Stimulated activated CD4-positive, alpha-beta T cell treated with anti-CD3 and anti-CD28 coated beads, Interleukin-15, amount 100 ng/mL, for 24 hours (primary cell): ENCODE measurements around the gene SLC25A21.
"Not testable (repeated sequence)": the region's sequence is repeated elsewhere in the genome, so short reads cannot be mapped to it uniquely, and the experiment has no call there.

Experiments used
- DNase-seq: peaks from one replicate; pipeline ENCODE4 v3.0.0-alpha.2; 2020

SLC25A21 gene

DNA sequence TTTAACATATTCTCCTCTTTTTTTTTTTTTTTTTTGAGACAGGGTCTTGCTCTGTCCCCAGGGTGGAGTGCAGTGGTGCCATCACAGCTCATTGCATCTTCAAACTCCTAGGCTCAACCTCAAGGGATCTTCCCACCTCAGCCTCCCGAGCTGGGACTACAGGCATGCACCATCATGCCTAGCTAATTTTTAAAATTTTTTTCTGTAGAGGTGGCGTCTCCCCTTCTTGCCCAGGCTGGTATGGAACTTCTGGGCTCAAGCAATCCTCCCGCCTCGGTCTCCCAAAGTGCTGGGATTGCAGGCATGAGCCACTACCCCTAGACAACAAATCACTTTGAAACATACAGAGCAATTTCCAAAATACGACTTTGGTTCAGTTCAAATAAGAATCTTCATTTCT lies 355.9 kb downstream of the SLC25A21 start:
- DNase-seq: no peak

DNA sequence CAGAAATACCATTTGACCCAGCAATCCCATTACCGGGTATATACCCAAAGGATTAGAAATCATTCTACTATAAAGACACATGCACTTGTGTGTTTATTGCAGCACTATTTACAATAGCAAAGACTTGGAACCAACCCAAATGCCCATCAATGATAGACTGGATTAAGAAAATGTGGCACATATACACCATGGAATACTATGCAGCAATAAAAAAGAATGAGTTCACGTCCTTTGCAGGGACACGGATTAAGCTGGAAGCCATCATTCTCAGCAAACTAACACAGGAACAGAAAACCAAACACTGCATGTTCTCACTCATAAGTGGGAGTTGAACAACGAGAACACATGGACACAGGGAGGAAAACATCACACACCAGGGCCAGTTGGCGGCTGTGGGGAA lies 357.6 kb downstream of the SLC25A21 start:
- DNase-seq: not testable (repeated sequence)

DNA sequence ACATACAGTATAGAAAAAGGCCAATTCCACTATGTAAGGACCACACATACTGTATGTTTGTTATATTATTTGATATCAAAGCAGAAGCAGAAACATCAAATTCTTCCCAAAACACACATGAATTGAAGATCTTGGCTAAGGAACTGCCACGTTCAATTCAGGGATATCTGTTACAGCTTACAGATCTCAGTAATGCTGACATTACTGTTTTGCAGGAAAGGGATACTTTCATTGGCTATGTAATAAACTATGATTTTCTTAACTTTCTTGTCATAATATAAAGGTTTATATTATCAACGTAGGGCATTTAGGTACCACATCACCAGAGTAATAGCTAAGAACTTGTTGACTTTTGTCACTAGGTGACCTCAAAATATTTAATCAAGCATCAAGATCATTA lies 362.2 kb downstream of the SLC25A21 start:
- no peak for DNase-seq

DNA sequence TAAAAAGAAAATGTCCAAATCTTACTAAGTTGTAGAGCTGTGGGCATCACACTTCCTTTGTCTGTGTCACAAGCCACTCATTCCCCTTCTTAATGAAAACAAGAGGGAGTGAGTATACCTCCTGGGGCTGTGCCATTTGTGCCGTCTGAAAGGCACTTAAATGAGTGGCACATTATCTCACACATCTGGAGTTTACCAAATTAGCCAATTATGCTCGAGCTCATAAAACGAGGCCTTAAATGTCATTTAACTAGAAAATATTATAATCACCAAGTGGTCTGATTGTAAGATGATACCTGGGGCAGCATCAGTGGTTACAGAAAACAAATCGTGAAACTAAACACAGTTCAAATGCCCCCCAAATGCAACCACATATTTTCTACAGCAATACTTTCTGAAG lies 364.7 kb downstream of the SLC25A21 start:
- no peak for DNase-seq

DNA sequence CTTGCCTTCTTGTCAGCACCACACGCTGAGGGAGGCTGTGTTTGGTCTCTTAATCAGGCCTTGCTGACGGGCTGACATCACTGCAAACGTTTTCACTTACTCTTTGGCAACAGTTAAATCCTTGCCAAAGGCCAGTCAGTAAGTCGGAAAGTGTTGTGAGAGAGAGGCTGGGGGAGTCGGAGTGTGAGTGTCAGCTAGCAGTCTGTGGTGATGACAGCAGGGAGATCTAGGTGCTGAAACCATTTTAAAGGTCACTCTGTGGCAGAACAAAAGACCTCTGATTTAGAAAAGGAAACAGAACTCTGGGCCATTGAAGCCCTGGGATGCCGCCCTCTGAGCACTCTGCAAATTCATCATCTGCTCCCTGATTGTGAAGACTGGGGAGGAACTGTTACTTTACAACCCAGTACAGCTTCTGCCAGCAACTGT lies 367.3 kb downstream of the SLC25A21 start:
- no peak for DNase-seq

DNA sequence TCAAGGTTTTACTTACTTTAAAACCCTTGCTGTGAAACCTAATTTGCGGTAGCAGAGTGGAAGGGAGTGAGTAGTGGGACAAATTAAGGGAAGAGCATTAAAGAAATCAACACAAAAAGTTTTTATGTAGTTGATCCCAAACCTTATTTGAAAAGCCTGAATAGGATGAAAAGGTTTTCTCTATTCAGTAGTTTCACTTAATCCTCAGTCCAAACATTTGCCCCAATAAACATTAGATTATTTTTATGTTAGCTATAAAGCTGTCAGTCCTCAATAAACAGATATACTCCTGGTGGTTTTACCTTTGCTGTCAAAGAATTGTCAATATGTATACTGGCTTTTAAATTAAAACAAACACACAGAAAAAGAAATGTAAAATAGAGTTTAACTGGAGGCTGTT lies 374.8 kb downstream of the SLC25A21 start:
- DNase-seq: no peak

DNA sequence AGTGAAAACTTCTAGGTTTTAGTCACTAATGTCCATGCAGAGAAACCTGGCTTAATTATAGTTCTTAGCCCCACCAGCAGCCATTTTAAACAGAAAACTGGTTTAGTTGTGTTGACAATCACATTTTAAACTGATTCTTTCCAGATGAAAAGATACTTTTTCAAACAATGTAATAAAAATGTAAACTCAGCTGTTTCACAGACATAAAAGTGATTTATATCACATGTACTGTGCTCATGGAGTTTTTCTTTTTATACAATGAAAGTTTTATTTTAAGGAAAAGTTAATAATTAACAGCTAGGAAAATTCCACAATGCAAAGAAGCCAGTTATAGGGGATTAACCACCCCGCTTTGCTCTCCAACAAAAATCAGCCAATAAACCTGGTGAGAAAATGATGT lies 381.0 kb downstream of the SLC25A21 start:
- no peak for DNase-seq

DNA sequence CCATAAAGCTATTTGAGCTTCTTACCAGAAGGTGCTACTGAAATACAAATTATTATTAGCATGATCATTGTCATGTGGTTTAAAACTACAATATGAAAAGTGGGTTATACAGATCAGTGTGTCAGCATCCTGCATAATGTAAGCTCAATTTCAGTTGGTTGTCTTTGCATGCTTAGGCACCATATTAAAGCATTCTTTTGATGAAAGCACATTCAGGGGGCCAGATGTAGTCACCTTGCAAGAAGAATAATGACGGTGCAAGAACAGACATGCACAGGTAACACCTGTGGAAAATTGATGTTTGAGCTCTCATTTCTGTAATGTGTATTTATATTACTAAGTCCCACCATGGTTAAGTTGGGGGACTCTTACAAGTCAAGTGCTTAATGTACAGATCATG lies 386.9 kb downstream of the SLC25A21 start:
- no peak for DNase-seq

GRCh38 chr14:36784541-36784940 lies 387.9 kb downstream of the SLC25A21 start:
- DNase-seq: no peak

DNA sequence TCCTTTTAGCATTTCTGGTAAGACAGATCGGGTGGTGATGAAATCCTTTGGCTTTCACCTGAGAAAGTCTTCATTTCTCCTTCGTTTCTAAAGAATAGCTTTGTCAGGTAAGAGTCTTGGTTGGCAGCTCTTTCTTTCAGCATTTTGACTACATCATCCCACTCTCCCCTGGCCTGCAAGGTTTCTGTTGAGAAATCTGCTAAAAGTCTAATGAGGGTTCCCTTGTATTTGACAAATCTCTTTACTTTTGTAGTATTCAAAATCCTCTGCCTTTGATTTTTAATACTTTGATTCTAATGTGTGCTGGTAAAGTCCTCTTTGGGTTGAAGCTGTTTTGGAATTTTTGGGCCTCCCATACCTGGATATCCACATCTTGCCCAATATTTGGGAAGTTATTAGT lies 390.5 kb downstream of the SLC25A21 start:
- DNase-seq: no peak

GRCh38 chr14:36773558-36773957 lies 398.8 kb downstream of the SLC25A21 start:
- DNase-seq: no peak

GRCh38 chr14:36773136-36773540 lies 399.3 kb downstream of the SLC25A21 start:
- no peak for DNase-seq

DNA sequence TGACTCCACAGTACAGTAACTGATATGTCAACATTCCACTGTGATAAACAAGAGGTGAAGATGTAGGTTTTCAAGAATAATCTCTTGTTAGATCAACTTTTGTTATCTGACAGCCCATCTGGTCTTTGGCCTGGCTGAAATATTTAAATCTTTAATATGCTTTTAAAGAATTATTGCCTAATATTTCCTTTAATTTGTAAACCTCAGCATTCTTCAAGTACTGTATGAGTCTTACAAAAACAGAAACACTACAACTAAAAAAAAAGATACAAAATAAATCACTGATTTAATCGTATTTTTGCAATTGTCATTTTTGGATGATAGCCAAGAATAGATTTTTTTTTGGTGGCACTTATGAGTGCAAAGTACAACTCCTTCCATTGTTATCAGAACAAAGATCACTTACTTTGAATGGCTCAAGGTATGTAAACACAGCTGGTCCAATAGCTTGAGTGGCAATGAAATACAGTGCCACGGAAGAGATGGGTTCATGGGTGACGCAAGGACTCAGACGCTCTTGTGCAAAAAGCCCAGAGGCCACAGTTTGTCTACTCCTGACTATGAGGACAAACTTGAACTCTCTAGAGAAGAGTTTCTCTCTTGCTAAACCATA lies 401.3 kb downstream of the SLC25A21 start:
- no peak for DNase-seq

DNA sequence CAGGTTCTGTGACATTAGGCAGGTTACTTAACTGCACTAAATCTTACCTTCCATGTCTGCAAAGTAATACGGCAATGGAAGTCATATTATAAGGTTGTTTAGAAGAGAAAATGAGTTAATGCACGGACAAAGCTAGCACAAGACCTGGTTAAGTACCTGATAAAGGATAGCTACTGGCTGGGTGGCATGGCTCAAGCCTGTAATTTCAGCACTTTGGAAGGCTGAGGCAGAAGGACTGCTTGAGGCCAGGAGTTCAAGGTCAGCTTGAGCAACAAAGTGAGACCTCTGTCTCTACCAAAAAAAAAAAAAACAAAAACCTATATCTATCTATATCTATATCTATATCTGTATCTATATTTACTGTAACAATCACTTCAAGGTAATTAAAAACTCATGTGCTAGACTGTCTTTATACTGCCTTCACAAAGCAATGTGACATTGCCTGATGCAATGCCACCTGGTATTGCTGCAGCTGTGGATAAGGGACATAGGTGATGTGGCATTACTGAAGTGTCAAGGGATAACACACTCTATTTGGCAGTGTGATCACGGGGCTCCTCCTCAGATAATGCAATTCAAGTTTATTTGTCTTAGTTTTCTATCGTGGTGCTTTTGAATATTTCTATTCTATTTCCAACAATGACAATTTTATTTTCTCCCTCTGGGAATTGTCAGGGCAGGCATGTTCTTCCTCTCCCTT lies 403.6 kb downstream of the SLC25A21 start:
- DNase-seq: no peak

- DNase-seq: no peak
Observed at GRCh38 chr14:36767603-36768281, 404.7 kb downstream of the SLC25A21 start.

- DNase-seq: no peak
Observed at GRCh38 chr14:36766974-36767373, 405.4 kb downstream of the SLC25A21 start.

GRCh38 chr14:36757734-36758601 lies 414.4 kb downstream of the SLC25A21 start:
- no peak for DNase-seq

GRCh38 chr14:36756226-36756625 lies 416.2 kb downstream of the SLC25A21 start:
- DNase-seq: no peak

DNA sequence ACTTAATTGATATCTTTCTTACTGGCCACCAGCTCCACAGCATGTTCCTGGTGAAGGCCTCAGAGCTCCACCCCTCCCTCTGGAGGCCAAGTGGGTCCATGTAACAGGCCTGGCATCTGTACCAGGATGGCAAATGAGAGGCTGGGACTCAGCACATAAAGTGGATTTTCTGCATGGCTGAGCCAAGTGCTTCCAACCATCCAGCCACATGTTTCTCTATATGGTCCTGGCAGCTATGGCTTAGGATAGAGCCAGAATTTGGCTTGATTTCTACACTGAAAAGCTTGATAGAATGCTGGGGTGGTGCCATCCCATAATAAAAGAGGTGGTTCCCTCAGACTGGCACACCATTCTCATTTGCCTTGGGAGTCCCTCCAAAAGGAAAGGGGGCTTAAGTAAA lies 416.6 kb downstream of the SLC25A21 start:
- no peak for DNase-seq

- DNase-seq: no peak
Observed at GRCh38 chr14:36751920-36752319, 420.5 kb downstream of the SLC25A21 start.

- no peak for DNase-seq
Observed at GRCh38 chr14:36751106-36751505, 421.3 kb downstream of the SLC25A21 start.

DNA sequence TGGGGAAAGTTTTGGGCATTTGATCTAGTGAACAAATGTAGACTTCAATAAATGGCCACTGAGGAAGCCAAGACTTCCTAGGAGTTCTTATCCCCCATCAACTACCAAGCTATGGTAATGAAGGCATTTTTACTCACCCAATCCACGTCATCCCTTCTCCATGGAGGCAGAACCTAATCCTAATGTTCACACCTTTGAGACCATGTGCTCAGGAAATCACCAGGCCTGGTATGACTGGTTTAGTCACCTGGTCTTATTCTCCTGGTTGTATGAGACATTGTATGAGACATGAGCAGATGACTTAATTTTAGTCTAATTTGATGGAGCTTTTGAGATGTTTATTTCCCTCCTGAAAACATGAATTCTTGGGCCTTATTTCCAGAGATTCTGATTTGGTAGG lies 422.2 kb downstream of the SLC25A21 start:
- DNase-seq: no peak

DNA sequence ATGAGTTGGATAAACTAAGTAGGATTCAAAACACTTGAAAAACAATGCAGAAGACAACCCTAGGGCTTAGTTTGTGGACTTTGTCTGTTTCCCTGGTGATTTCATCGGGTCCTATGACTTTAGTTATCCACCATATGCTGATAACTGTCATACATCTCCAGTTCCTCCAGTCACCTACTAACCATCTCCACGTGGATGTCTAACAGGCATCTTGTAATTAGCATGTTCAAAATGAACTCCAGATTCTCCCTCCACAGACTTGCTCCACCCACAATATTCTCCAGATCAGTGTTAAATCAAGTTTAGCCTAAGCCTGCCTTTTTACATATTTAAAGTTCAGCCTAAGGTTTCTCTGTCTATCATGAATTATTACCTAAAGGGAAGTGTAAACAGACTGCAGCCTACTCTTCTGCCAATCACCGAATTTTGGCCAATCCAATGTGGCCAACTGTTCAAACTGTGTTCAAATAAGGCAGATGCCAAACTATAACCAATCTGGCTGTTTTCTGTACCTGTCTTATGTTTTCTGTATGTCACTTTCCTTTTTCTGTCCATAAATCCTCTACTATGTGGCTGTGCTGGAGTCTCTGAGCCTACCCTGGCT lies 423.7 kb downstream of the SLC25A21 start:
- DNase-seq: no peak
